Thoracic aorta (tissue), 2 donors: ENCODE measurements around the gene DBNDD2. TPM values are rescaled to one million over a fixed set of nuclear protein-coding genes. Genes with fewer than 3 reads are reported as not detected.

Experiments
- ATAC-seq: fragments of 150-250 bp; one replicate; pipeline ENCODE4 v1.8.0; 2017; ENCODE audit warnings: low read depth; ENCODE audit not compliant: insufficient number of reproducible peaks, low FRiP score
- DNase-seq: peaks from one replicate; pipeline ENCODE4 v3.0.0-alpha.2; 2020; ENCODE audit warnings: low spot score
- H3K27ac ChIP-seq, 2 donors: fragments of 200-600 bp; sonication (generic); 1 replicate in 1 of 2; 2 replicates in 1 of 2; pipeline ENCODE4 v1.5.1; 2016; ENCODE audit warnings: mild to moderate bottlenecking in 2 of 2, moderate library complexity in 2 of 2
- H3K27me3 ChIP-seq: fragments of 200-600 bp; sonication (generic); replicated peaks from 2 replicates; pipeline ENCODE4 v1.6.0; 2016; ENCODE audit warnings: mild to moderate bottlenecking; ENCODE audit not compliant: insufficient read depth
- H3K36me3 ChIP-seq: fragments of 200-600 bp; sonication (generic); one replicate; pipeline ENCODE4 v1.5.1; 2016
- H3K4me1 ChIP-seq, 2 donors: fragments of 200-600 bp; sonication (generic); 1 replicate in 1 of 2; 2 replicates in 1 of 2; pipeline versions ENCODE4 v1.5.1 to v1.6.0; 2016; ENCODE audit warnings: low read depth in 2 of 2, mild to moderate bottlenecking in 1 of 2; ENCODE audit not compliant: control insufficient read depth in 1 of 2
- H3K4me3 ChIP-seq: fragments of 200-600 bp; sonication (generic); 2 replicates; pipeline ENCODE4 v1.5.1; 2016; ENCODE audit warnings: mild to moderate bottlenecking
- H3K9me3 ChIP-seq: fragments of 200-600 bp; sonication (generic); 2 replicates; pipeline ENCODE4 v1.5.1; 2016
- total RNA-seq, 2 donors: library from RNA; depleted of rRNA; stranded (reverse); fragments of >200 nt; gene quantifications; one replicate each; pipeline versions ENCODE4 v1.1.0 to v1.2.3, GENCODE V29; 2016
- TF ChIP-seq, protein P1 (sequence below): fragments of 200-600 bp; sonication (generic); IDR thresholded peaks from one replicate; pipeline ENCODE4 v1.5.1; 2019; ENCODE audit warnings: antibody characterized with exemption

Gene DBNDD2
- total RNA-seq, 2 donors from 2014 or later: 97.6 to 120 TPM

DNA sequence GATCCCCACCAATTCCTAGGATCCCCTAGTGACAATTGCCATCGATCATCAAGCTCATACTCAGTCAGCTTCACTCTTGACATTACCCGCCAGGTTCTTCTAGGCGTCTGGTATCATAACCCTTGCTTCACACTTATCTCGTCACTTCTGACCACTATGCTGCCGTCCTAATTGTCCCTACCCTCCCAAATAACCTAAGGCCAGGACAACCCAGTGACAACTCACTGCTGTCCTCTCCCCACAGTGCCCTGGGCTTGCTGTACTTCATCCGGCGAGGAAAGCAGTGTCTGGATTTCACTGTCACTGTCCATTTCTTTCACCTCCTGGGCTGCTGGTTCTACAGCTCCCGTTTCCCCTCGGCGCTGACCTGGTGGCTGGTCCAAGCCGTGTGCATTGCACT is 41.5 kb upstream of the DBNDD2 start:
- H3K36me3 ChIP-seq: peaks cover 18% of the 10 kb centered on the region
- TF ChIP-seq, protein P1, sequence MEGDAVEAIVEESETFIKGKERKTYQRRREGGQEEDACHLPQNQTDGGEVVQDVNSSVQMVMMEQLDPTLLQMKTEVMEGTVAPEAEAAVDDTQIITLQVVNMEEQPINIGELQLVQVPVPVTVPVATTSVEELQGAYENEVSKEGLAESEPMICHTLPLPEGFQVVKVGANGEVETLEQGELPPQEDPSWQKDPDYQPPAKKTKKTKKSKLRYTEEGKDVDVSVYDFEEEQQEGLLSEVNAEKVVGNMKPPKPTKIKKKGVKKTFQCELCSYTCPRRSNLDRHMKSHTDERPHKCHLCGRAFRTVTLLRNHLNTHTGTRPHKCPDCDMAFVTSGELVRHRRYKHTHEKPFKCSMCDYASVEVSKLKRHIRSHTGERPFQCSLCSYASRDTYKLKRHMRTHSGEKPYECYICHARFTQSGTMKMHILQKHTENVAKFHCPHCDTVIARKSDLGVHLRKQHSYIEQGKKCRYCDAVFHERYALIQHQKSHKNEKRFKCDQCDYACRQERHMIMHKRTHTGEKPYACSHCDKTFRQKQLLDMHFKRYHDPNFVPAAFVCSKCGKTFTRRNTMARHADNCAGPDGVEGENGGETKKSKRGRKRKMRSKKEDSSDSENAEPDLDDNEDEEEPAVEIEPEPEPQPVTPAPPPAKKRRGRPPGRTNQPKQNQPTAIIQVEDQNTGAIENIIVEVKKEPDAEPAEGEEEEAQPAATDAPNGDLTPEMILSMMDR: no peak
- H3K27ac ChIP-seq: no peak overlapping the region
- H3K4me3 ChIP-seq: no peak overlapping the region
- peaks cover 5 to 20% of the 10 kb centered on the region in 2 donors for H3K4me1 ChIP-seq
- no peaks in the 10 kb centered on the region for H3K27me3 ChIP-seq
- DNase-seq (no peak), ATAC-seq (no peak)
- no peaks in the 10 kb centered on the region for H3K9me3 ChIP-seq

- Histone ChIP-seq H3K27ac (no peak overlapping the region), H3K4me1 (peaks cover 5 to 23% of the 10 kb centered on the region in 2 donors), H3K36me3 (peaks cover 18% of the 10 kb centered on the region), H3K4me3 (no peak overlapping the region), H3K9me3 (no peaks in the 10 kb centered on the region), H3K27me3 (no peaks in the 10 kb centered on the region)
- TF ChIP-seq, protein P1: no peak
- ATAC-seq (no peak), DNase-seq (no peak)
Observed at GRCh38 chr20:45367126-45367525, 41.0 kb upstream of the DBNDD2 start.

DNA sequence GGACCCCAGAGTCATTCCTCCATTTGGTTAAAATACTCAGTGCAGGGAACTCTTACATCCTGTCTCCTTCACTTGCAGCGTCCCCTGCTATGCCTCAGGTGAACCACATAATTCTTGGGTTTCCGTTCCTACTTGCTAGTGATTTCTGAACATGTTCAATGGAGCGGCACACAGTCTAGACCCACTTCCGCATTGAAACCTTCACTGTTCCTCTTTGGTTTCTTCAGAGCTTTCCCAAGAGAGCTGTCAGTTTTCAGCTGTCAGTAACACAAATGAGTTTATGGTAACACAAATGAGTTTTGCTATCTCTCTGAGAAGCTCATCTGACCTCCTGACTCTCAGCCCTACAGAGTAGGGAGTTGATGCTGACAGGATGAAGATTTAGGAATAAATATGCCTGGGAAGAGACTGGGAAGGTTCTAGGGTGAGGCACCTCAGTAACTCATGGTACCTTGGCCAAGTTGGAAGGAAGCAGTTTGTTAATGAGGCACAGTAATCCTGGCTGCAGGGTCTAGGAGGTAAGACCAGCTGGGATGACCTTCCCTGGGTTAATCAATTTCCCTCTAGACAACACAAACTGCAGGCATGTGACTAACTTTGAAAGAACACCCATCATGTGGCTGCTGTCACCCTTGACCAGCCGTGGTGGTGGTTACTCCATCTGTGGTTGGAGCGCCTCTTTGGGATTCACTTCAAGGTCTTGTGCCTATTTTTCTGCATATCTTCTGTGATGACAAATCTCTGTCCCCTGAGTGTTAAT is 39.7 kb upstream of the DBNDD2 start:
- TF ChIP-seq, protein P1: no peak
- H3K4me1 ChIP-seq: peaks cover 10 to 30% of the 10 kb centered on the region in 2 donors
- no peaks in the 10 kb centered on the region for H3K27me3 ChIP-seq
- no peaks in the 10 kb centered on the region for H3K9me3 ChIP-seq
- H3K36me3 ChIP-seq: peaks cover 18% of the 10 kb centered on the region
- no peak for DNase-seq
- H3K27ac ChIP-seq: no peak overlapping the region
- no peak for ATAC-seq
- no peak overlapping the region for H3K4me3 ChIP-seq

DNA sequence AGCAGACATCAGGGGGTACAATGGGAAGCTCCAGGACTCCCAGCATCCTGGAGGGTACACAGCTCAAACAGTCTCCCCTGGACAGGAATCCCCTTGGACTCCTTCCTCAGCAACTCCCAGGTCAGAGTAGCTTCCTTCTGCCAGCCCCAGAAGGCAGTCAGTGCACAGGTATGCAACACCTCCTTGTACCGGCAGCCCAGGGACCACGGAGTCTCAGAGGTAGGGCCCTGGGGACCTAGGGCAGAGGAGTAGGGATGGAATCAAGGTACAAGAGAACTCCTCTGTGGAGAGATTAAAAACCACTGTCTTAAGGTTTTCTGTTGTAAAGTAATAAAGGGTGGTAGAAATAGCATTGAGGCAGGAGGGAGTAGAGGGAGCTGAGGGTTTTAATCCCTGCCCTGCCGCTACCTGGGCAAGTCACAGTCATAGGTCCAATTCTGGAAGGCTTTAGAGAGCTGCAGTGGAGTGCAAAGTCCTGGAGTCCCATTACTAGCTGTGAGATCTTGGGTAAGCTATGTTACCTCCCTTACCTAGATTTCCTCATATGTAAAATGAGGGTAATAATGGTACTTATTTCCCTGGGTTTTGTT is 37.4 kb upstream of the DBNDD2 start:
- H3K36me3 ChIP-seq: peaks cover 18% of the 10 kb centered on the region

GRCh38 chr20:45372241-45372640 is 35.8 kb upstream of the DBNDD2 start:
- Histone ChIP-seq H3K27ac (peak overlapping the region; percentile 72 to 85), H3K4me3 (peak overlapping the region; percentile 69)
- TF ChIP-seq, protein P1: no peak

More for the DNA sequence above, 37.4 kb upstream of the DBNDD2 start:
- TF ChIP-seq, protein P1: no peak
- DNase-seq: no peak
- H3K27ac ChIP-seq: no peak overlapping the region
- no peak overlapping the region for H3K4me3 ChIP-seq
- H3K4me1 ChIP-seq: peaks cover 4 to 15% of the 10 kb centered on the region in 2 donors
- no peaks in the 10 kb centered on the region for H3K9me3 ChIP-seq
- no peaks in the 10 kb centered on the region for H3K27me3 ChIP-seq
- ATAC-seq: no peak

More at GRCh38 chr20:45372241-45372640, 35.8 kb upstream of the DBNDD2 start:
- no peak for DNase-seq
- Histone ChIP-seq H3K27me3 (no peaks in the 10 kb centered on the region), H3K36me3 (peaks cover 8% of the 10 kb centered on the region), H3K9me3 (no peaks in the 10 kb centered on the region), H3K4me1 (peaks cover 4 to 15% of the 10 kb centered on the region in 2 donors)
- no peak for ATAC-seq
